GM21619 (cell line): ENCODE measurements around the gene CBY2.
"Not testable (repeated sequence)": the region's sequence is repeated elsewhere in the genome, so short reads cannot be mapped to it uniquely, and the experiment has no call there.

ENCODE experiments used
- ATAC-seq: cut with Tn5 transposase; IDR thresholded peaks from one replicate; pipeline ENCODE4 v1.9.1; 2021; ENCODE audit not compliant: unreplicated experiment

Gene CBY2, protein sequence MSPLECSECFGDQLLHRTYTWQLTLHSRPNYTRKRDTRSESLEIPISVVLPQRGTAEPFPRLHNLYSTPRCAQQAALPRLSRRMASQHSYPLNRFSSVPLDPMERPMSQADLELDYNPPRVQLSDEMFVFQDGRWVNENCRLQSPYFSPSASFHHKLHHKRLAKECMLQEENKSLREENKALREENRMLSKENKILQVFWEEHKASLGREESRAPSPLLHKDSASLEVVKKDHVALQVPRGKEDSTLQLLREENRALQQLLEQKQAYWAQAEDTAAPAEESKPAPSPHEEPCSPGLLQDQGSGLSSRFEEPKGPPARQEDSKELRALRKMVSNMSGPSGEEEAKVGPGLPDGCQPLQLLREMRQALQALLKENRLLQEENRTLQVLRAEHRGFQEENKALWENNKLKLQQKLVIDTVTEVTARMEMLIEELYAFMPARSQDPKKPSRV

GRCh38 chr13:45702088-45702487 lies at the start of gene CBY2:
CBY2 (plus strand) TSS chr13:45702320; CDS start chr13:45702391, 71 bp downstream.
- no peak for ATAC-seq

- no peak for ATAC-seq
Measured at GRCh38 chr13:45654633-45655349, 47.3 kb upstream of the CBY2 start.

- ATAC-seq: no peak
Measured at GRCh38 chr13:45658586-45659235, 43.4 kb upstream of the CBY2 start.

GRCh38 chr13:45659536-45659935 lies 42.6 kb upstream of the CBY2 start:
- ATAC-seq: no peak

DNA sequence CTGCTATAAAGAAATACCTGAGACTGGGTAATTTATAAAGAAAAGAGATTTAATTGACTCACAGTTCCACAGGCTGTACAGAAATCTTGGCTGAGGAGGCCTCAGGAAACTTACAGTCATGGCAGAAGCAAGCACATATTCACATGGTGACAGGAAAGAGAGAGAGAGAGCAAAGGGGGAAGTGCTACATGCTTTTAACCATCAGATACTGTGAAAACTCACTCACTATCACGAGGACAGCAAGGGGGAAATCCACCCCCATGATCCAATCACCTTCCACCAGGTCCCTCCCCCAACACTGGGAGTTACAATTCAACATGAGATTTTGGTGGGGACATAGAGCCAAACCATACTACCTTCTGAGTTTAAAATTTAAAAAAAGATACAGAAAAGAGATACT lies 41.7 kb upstream of the CBY2 start:
- ATAC-seq: not testable (repeated sequence)

GRCh38 chr13:45662162-45662561 lies 40.0 kb upstream of the CBY2 start:
- ATAC-seq: no peak

- not testable (repeated sequence) for ATAC-seq
Measured at GRCh38 chr13:45662903-45663302, 39.2 kb upstream of the CBY2 start.

- not testable (repeated sequence) for ATAC-seq
Measured at GRCh38 chr13:45669626-45670025, 32.5 kb upstream of the CBY2 start.

- ATAC-seq: no peak
Measured at GRCh38 chr13:45670189-45670885, 31.8 kb upstream of the CBY2 start.

GRCh38 chr13:45674908-45675307 lies 27.2 kb upstream of the CBY2 start:
- no peak for ATAC-seq

DNA sequence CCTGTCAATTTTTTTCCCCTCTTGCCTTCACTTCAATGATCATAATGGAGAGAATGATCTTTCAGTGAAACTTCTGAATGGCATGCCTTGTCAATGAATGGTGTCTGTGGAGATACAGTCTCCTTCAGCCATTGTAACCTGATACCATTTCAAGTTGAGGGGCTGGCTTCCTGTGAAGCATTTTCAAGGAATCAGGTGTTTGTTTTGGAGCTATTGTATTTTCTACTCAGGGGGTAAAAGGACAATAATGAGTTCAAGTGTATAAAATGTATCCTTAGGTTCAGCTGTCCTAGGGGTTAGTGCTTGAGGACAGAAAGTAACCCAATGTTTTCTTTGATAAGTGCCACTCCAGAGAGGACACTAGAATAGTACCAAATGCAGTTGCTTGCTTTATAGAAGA lies 23.8 kb upstream of the CBY2 start:
- ATAC-seq: no peak

DNA sequence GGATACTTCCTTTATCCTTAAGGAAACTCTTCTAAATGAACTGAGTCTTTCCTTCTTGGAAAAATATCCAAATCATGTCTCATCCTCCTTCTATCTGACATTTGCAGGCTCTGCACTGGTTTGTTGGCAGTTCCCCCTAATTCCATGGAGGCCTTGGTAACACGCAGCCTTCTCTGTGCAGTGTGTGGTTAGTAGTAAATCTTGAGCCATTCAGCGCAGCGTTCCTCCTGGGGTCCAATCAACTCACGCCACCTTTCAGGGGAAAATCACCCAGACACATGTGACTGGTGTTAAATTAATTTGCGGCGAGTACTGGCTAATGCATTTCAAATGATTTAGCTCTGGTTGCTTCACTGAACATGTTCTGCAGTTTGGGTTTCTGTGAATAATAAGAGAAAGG lies 21.0 kb upstream of the CBY2 start:
- no peak for ATAC-seq

GRCh38 chr13:45682494-45683008 lies 19.6 kb upstream of the CBY2 start:
- no peak for ATAC-seq

DNA sequence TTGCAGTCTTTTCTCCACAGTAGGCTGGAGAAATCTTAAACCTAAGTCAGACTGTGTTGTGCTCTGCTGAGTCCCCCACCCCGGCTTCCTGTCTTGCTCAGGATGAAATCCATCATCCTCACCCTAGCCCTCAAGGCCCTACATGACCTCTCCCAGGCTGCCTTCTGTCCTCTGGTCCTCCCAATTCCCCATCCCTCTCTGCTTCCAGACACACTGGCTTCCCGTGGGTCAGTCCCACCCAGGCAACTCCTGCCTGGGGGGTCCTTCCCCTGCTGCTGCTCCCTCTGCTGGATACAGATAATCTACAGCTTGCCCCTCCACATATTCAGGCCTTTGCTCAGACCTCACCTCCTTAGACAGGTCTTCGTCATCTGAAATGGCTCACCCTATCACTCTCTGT lies 18.4 kb upstream of the CBY2 start:
- ATAC-seq: no peak

GRCh38 chr13:45688577-45688976 lies 13.5 kb upstream of the CBY2 start:
- ATAC-seq: no peak

DNA sequence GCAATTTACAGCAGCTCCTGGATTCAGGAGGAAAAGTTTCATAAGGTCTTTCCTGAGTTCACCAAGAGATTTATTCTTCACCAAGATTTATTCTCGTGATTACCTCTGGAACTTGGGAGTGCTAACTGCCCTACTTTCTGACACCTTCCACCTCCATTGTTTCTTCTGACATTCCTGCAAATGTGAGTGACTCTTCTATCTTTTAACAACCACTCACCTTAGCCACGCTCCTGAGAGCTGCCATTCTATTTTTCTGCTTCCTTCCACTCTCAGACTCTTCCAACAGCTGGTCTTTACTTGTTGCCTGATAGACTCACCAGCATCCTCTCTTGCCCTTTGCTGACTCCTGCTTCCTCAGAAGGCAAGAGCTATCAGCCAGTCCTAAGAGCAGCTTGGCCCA lies 11.5 kb upstream of the CBY2 start:
- ATAC-seq: no peak

DNA sequence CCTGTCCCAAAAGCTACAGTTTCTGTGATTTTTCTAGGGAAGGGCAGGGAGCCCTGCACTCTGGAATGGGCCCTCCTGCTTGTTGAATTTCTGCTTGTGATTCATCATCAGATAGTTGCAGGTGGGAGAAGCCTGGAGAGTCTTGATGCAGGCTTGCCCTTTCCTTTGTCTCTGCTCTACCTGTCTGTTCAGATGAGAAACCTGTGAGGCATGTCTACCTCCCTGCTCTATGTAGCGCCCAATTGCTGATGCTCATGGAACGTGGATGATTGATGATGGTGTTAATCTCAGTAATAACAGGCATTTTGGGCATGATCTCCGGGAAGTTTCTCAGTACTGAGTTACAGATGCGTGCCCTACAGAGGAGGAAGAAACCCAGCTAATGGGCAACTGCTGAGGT lies 10.9 kb upstream of the CBY2 start:
- ATAC-seq: no peak

- ATAC-seq: no peak
Measured at GRCh38 chr13:45691667-45692066, 10.5 kb upstream of the CBY2 start.

DNA sequence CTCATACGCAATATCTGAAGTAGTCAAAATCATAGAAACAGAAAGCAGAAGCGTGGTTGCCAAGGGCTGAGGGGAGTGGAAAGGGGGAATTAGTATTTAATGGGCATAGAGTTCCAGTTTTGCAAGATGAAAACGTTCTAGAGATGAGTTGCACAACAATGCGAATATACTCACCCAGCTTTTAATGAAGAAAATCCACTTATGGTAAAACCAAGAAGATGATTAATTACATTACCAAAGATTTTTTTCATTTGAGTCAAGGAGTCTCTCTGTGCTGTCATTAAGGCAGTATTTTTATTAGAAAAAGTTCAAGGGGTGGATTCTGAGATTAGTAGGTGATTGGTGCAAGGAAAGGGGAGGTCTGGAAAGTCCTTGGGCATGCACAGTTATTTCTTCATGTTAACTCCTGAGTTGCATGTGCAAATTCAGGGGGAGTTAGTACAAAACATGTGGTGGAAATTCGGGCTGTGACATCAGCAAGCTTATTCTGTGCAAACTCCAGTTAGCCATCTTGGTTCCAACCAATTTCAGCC lies 6.9 kb upstream of the CBY2 start:
- peak; percentile 36 for ATAC-seq

- ATAC-seq: peak; percentile 44
Measured at GRCh38 chr13:45696610-45697226, 5.4 kb upstream of the CBY2 start.
